ENCODE results near the gene SPATA24. TPM values are rescaled to one million over a fixed set of nuclear protein-coding genes. Genes with fewer than 3 reads are reported as not detected.

The SPATA24 gene
- total RNA-seq, 4 donors from 2014 or later: 0.85 to 2.2 TPM; not detected in 2

DNA sequence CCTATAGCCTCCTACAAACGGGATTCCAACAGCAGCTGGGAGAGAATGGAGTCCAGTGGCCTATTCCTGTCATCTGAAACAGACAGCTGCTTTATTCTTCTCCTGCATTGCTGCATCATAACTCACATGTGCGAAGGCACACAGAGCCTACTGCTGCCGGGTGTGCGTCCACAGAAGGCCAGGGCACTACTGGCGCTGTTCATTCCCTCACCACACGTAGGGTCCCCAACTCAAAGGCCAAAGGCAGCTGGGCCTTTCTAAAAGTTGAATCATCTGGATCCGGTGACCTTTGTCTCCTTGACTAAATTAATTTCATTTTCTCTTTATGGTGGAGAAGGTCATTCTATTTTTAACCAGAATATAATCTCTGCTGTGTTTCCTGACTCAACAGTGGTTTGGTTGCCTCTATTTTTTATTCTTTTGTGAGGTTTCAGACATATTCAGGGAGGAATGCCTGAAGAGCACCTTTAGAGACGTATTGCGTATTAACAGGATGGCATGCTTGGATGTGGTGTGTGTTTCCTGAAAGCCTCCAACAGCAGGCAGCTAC lies 10.8 kb upstream of the SPATA24 start:
- TF ChIP-seq, protein P1, sequence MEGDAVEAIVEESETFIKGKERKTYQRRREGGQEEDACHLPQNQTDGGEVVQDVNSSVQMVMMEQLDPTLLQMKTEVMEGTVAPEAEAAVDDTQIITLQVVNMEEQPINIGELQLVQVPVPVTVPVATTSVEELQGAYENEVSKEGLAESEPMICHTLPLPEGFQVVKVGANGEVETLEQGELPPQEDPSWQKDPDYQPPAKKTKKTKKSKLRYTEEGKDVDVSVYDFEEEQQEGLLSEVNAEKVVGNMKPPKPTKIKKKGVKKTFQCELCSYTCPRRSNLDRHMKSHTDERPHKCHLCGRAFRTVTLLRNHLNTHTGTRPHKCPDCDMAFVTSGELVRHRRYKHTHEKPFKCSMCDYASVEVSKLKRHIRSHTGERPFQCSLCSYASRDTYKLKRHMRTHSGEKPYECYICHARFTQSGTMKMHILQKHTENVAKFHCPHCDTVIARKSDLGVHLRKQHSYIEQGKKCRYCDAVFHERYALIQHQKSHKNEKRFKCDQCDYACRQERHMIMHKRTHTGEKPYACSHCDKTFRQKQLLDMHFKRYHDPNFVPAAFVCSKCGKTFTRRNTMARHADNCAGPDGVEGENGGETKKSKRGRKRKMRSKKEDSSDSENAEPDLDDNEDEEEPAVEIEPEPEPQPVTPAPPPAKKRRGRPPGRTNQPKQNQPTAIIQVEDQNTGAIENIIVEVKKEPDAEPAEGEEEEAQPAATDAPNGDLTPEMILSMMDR (IDR thresholded peaks at IDR 0.05; ENCODE audit: low read depth): no peak

DNA sequence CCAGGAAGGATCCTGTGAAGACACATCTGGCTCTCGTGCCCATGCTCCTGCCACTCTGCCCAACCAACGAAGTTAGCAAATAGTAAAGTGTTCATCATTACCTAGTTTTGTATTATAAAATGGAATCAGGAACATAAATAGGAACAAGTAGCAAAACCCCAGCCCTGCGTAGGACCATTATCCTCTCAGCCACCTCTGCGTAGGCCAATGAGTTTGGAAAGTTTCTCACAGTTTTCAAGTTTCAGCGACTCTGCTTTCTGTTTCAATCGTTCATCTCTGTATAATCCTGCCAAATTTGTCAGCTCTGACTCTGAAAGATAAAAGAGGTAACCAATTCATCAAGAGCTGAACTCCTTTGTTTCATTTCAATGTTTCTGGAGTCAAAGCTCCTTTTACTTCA lies 10.1 kb upstream of the SPATA24 start:
- TF ChIP-seq, protein P1 (IDR thresholded peaks at IDR 0.05; ENCODE audit: low read depth): no peak

DNA sequence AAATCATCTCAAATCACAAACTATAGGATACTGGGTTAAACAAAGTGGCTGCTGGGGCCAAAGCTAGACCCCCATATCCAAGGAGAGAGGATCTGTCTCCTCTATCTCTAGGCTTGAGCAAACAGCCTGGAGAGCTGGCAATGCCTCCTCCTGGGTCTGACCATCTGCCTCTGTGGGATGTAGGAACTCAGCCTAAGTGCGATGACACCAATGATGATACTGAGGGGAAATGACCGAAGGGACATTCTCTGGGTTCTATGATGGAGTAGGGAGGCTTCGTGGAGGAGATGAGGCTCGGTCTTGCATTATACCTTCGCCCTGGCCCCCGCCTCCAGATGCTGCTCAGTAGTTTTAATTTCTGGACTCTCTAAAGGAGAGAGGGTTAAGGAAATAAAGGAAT lies 9.3 kb upstream of the SPATA24 start:
- TF ChIP-seq, protein P1 (IDR thresholded peaks at IDR 0.05; ENCODE audit: low read depth): no peak

DNA sequence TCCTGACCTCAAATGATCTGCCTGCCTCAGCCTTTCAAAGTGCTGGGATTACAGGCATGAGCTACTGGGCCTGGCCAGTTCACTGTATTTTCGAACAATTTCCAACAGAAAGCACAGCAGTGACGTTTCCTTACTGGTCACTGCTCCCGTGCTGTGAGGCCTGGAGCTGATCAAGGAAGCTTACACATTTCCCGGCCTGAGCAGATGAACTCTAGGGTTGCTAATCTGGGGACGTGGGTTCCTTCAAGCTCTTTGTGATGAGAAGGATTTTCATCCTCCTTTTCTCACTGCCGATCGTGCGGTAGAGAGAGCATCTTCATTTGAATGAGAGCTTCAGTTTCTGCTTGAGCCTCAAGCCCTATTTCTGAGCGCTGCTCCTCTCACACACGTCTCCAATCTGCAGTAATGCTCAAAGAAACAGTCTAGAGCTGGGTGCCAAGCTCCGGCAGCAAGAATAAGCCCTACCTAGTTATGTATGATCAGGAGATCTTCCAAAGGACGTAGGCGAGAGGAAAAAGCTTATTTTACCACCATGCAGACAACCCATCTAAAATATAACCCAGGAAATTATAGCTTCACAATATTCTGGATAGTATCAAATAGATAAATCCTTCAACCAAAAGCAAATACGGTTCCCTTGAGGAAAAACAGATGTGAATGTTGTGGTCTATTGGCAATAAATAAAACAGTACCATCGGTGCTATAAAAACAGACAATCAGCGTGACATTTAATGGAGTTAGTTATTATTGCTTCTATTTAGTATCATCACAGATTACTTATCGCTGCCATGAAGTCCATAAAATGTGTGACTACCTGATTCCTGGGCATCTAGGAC lies 7.3 kb upstream of the SPATA24 start:
- TF ChIP-seq, protein P1 (IDR thresholded peaks at IDR 0.05; ENCODE audit: low read depth): no peak

DNA sequence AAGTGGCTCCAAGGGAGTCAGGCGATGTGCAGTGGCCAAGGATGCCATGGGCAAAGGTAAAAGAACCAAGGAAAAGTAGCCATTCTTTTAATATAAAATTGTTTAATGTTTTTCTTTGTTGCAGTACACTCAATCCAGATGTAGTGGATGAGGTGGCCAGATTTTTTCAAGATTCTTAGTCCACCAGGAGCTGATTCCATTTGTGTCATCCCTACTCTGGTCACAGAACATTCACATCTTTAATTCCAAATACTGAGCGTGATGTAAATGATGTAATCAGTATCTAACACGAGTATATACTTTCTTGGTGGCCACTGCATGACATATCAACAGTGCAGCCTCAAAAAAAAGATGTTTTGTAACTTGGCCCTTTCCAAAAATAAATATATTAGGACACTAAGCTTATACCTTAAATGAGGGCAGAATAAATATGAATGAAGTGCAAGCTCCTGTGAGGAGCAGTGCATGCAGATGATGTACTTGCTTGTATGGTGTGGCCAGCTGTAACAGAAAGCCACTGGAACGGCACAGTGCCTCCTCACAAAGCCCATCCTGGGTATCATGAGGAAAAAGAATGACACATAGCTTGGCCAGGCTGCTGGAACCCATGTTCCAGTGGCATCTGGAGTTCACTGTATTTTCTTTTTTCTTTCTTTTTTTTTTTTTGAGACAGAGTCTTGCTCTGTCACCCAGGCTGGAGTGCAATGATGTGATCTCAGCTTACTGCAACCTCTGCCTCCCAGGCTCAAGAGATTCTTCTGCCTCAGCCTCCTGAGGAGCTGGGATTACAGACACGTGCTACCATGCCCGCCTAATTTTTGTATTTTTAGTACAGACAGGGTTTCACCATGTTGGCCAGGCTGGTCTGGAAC lies 6.5 kb upstream of the SPATA24 start:
- TF ChIP-seq, protein P1 (IDR thresholded peaks at IDR 0.05; ENCODE audit: low read depth): no peak

DNA sequence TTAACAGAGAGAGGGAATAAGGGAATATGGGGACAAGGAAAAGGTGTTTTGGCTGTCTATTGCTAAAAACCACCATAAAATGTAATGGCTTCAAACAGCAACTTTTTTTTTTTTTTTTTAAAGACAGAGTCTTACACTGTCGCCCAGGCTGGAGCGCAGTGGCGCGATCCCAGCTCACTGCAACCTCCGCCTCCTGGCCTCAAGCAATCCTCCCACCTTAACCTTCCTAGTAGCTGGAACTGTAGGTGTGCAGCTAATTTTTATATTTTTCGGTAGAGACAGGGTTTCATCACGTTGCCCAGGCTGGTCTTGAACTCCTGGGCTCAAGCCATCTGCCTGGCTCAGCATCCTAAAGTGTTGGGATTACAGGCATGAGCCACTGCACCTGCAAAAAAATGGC lies 4.3 kb upstream of the SPATA24 start:
- TF ChIP-seq, protein P1 (IDR thresholded peaks at IDR 0.05; ENCODE audit: low read depth): no peak

DNA sequence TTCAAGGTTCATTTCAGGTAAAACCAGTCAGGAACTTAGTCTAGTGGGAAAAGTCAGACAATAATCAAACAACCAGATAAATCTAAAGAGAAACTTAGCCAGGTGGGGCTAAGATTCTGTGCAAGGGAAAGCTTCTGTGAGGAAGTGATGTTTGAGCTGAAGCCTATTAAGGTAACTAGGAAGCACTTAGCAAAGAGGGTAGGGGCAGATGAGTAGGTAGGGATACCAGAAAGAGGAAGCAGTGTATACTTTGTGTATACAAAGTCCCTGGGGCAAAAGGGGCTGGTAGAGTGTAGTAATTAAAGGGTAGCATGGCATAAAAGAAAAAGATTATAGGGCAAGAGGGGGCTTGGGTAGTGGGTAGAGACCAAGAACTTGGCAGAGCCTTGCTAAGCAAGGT lies 3.6 kb upstream of the SPATA24 start:
- TF ChIP-seq, protein P1 (IDR thresholded peaks at IDR 0.05; ENCODE audit: low read depth): no peak

All from subcutaneous adipose tissue (tissue), 4 donors.